HCT116 (cell line): Measurements from ENCODE around the gene PRKX. TPM values are rescaled to one million over a fixed set of nuclear protein-coding genes. Genes with fewer than 3 reads are reported as not detected.

Source experiments
- ATAC-seq: fragments of 200-7000 bp; cut with Tn5 transposase; 2 replicates; pipeline ENCODE4 v1.9.1; 2020; ENCODE audit warnings: mild to moderate bottlenecking, moderate library complexity
- BruUV-seq: library from RNA; stranded (reverse); fragments of 400-500 nt; replicated peaks from 2 replicates; lab custom pipeline; 2021; lab: Mats Ljungman, UMichigan
- CTCF ChIA-PET: fragments of 300-600 bp; sonication (Branson Sonifier 250); formaldehyde crosslinking; loops from one replicate; lab custom pipeline; 2021; ENCODE audit warnings: antibody characterized with exemption; lab: Charles Lee
- POLR2A ChIA-PET: fragments of 300-600, 350-600 bp; sonication (Branson Sonifier 250); formaldehyde crosslinking; loops from one replicate; lab custom pipeline; 2021; ENCODE audit warnings: antibody characterized with exemption; lab: Charles Lee
- RAD21 ChIA-PET, 2 experiments: fragments of 300-600 bp; sonication (Branson Sonifier 250); formaldehyde crosslinking; loops; one replicate each; lab custom pipeline; 2023; ENCODE audit warnings: low total read pairs in 2 of 2; ENCODE audit not compliant: uncharacterized antibody in 2 of 2, unreplicated experiment in 2 of 2, low non-redundant PET in 1 of 2; lab: Charles Lee
- DNase-seq: peaks from one replicate; pipeline ENCODE4 v3.0.0-alpha.2; 2010; ENCODE audit warnings: low read depth, low spot score
- H2AFZ ChIP-seq: fragments of 200-600 bp; shearing (Covaris generic), sonication (generic); 2 replicates; pipeline ENCODE4 v1.6.1; 2017; ENCODE audit warnings: low read depth, mixed run types, mixed read lengths, antibody characterized with exemption, low read length; ENCODE audit not compliant: poor library complexity, severe bottlenecking
- H3K27ac ChIP-seq: 2 replicates; pipeline ENCODE4 v1.5.1; 2012; ENCODE audit warnings: low read depth, low read length
- H3K27me3 ChIP-seq: fragments of 200-600 bp; sonication (generic); 2 replicates; pipeline ENCODE4 v1.6.1; 2016; ENCODE audit warnings: mixed run types, low read length, mixed read lengths; ENCODE audit not compliant: insufficient read depth
- H3K36me3 ChIP-seq, 2 experiments: fragments of 200-500 bp in 1 of 2; fragments of 200-600 bp in 1 of 2; sonication (Bioruptor generic) in 1 of 2; sonication (generic) in 1 of 2; 2 replicates each; pipeline versions ENCODE4 v1.5.1 to v1.6.1; 2014 to 2016; ENCODE audit warnings: low read length in 2 of 2, inconsistent platforms in 1 of 2, mixed read lengths in 1 of 2, mixed run types in 1 of 2; ENCODE audit not compliant: insufficient read depth in 2 of 2, control insufficient read depth in 1 of 2
- H3K4me1 ChIP-seq, 2 experiments: fragments of 200-600 bp in 1 of 2; sonication (generic) in 1 of 2; 2 replicates each; pipeline versions ENCODE4 v1.5.1 to v1.6.1; 2012 to 2017; ENCODE audit warnings: low read length in 2 of 2, inconsistent platforms in 1 of 2, mild to moderate bottlenecking in 1 of 2, mixed read lengths in 1 of 2, mixed run types in 1 of 2, moderate library complexity in 1 of 2; ENCODE audit not compliant: insufficient read depth in 2 of 2, control insufficient read depth in 1 of 2
- H3K4me2 ChIP-seq: fragments of 200-600 bp; sonication (generic); 2 replicates; pipeline ENCODE4 v1.6.1; 2017; ENCODE audit warnings: mixed run types, low read length, mixed read lengths
- H3K4me3 ChIP-seq, 2 experiments: fragments of 200-600 bp in 1 of 2; sonication (generic) in 1 of 2; replicated peaks in 1 of 2; 2 replicates each; pipeline ENCODE4 v1.5.1; 2011 to 2016; ENCODE audit warnings: low read length in 2 of 2, control low read depth in 1 of 2, low read depth in 1 of 2, mild to moderate bottlenecking in 1 of 2, mixed read lengths in 1 of 2, mixed run types in 1 of 2
- H3K79me2 ChIP-seq: fragments of 200-600 bp; sonication (generic); 2 replicates; pipeline ENCODE4 v1.6.1; 2017; ENCODE audit warnings: mild to moderate bottlenecking, mixed run types, low read length, moderate library complexity, mixed read lengths; ENCODE audit not compliant: insufficient read depth
- H3K9ac ChIP-seq: fragments of 200-600 bp; sonication (generic); 2 replicates; pipeline ENCODE4 v1.6.1; 2016; ENCODE audit warnings: low read length, mixed read lengths
- H3K9me2 ChIP-seq: fragments of 200-600 bp; sonication (generic), shearing (Covaris generic); 2 replicates; pipeline ENCODE4 v1.6.1; 2017; ENCODE audit warnings: mixed run types, mild to moderate bottlenecking, moderate library complexity; ENCODE audit not compliant: insufficient read depth
- H3K9me3 ChIP-seq, 2 experiments: fragments of 200-500 bp in 1 of 2; fragments of 200-600 bp in 1 of 2; sonication (Bioruptor generic) in 1 of 2; sonication (generic) in 1 of 2; 2 replicates each; pipeline ENCODE4 v1.6.1; 2014 to 2017; ENCODE audit warnings: low read length in 2 of 2, mixed read lengths in 2 of 2, inconsistent platforms in 1 of 2, low read depth in 1 of 2, mild to moderate bottlenecking in 1 of 2, mixed run types in 1 of 2, moderate library complexity in 1 of 2; ENCODE audit not compliant: control insufficient read depth in 1 of 2, insufficient read depth in 1 of 2
- H4K20me1 ChIP-seq: fragments of 200-600 bp; sonication (generic), shearing (Covaris generic); 2 replicates; pipeline ENCODE4 v1.6.1; 2017; ENCODE audit warnings: mixed run types, mild to moderate bottlenecking, moderate library complexity; ENCODE audit not compliant: insufficient read depth
- CBX3 ChIP-seq: IDR thresholded peaks from 2 replicates; pipeline ENCODE4 v1.6.1; 2012; ENCODE audit warnings: low read depth
- CEBPB ChIP-seq: IDR thresholded peaks from 2 replicates; pipeline ENCODE4 v1.6.1; 2012; ENCODE audit warnings: low read depth
- EZH2 ChIP-seq: fragments of 200-600 bp; sonication (generic); IDR thresholded peaks from 2 replicates; pipeline ENCODE4 v1.6.1; 2017; ENCODE audit warnings: antibody characterized with exemption, mixed run types
- EZH2phosphoT487 ChIP-seq: fragments of 200-600 bp; IDR thresholded peaks from 2 replicates; pipeline ENCODE4 v1.6.1; 2018; ENCODE audit warnings: antibody characterized with exemption, borderline replicate concordance
- FOSL1 ChIP-seq: IDR thresholded peaks from 2 replicates; pipeline ENCODE4 v1.6.1; 2012; ENCODE audit warnings: low read depth
- MAX ChIP-seq: IDR thresholded peaks from 2 replicates; pipeline ENCODE4 v1.6.1; 2012
- POLR2AphosphoS5 ChIP-seq: IDR thresholded peaks from 2 replicates; pipeline ENCODE4 v1.6.1; 2011; ENCODE audit warnings: mild to moderate bottlenecking, low read depth, low read length, moderate library complexity
- RAD21 ChIP-seq: IDR thresholded peaks from 2 replicates; pipeline ENCODE4 v1.6.1; 2012; ENCODE audit warnings: low read depth, mild to moderate bottlenecking
- REST ChIP-seq: IDR thresholded peaks from 2 replicates; pipeline ENCODE4 v1.6.1; 2012; ENCODE audit warnings: low read depth
- SIN3A ChIP-seq: IDR thresholded peaks from 2 replicates; pipeline ENCODE4 v1.6.1; 2012; ENCODE audit warnings: low read depth
- SP1 ChIP-seq: IDR thresholded peaks from 2 replicates; pipeline ENCODE4 v1.6.1; 2012; ENCODE audit warnings: low read depth
- SRF ChIP-seq: IDR thresholded peaks from 2 replicates; pipeline ENCODE4 v1.6.1; 2012; ENCODE audit warnings: low read depth
- TCF7L2 ChIP-seq: IDR thresholded peaks from 2 replicates; pipeline ENCODE4 v1.7.0; 2011; ENCODE audit warnings: borderline replicate concordance, inconsistent platforms; ENCODE audit not compliant: insufficient read depth, insufficient read length; ENCODE audit errors: extremely low read depth
- YY1 ChIP-seq: IDR thresholded peaks from 2 replicates; pipeline ENCODE4 v1.6.1; 2011; ENCODE audit warnings: low read length, low read depth, moderate library complexity, mild to moderate bottlenecking; ENCODE audit not compliant: insufficient replicate concordance; ENCODE audit errors: extremely low read depth
- ZFX ChIP-seq: fragments of 450-650 bp; IDR thresholded peaks from 2 replicates; pipeline ENCODE4 v1.6.1; 2017
- ZNF274 ChIP-seq: fragments of 200-500 bp; sonication (Bioruptor generic); IDR thresholded peaks from 2 replicates; pipeline ENCODE4 v1.6.1; 2014; ENCODE audit warnings: mild to moderate bottlenecking, low read depth, low read length, inconsistent platforms
- intact Hi-C: fragments of 100-400 bp; cut with micrococcal nuclease; formaldehyde crosslinking; loops from 2 replicates; pipeline ENCODE4 v1.10.0; 2022
- total RNA-seq: library from RNA; stranded (reverse); gene quantifications from one replicate; pipeline ENCODE4 v1.2.1, GENCODE V29; 2021; ENCODE audit not compliant: unreplicated experiment
- TF ChIP-seq, protein P1 (sequence below), 3 experiments: fragments of 200-600 bp in 1 of 3; sonication (generic) in 1 of 3; IDR thresholded peaks in 2 of 3; conservative IDR thresholded peaks in 1 of 3; 2 replicates each; pipeline ENCODE4 v1.5.1; 2012 to 2017; ENCODE audit warnings: low read depth in 2 of 3, low read length in 2 of 3, antibody characterized with exemption in 1 of 3, borderline replicate concordance in 1 of 3, control low read depth in 1 of 3, mild to moderate bottlenecking in 1 of 3, mixed read lengths in 1 of 3, mixed run types in 1 of 3, moderate library complexity in 1 of 3; ENCODE audit not compliant: insufficient read depth in 1 of 3
- TF ChIP-seq, protein P2 (sequence below): IDR thresholded peaks from 2 replicates; pipeline ENCODE4 v1.6.1; 2011; ENCODE audit warnings: mild to moderate bottlenecking, low read length, moderate library complexity; ENCODE audit not compliant: insufficient replicate concordance; ENCODE audit errors: extremely low read depth

The PRKX gene
- total RNA-seq, 1 experiment from 2014 or later: 26.7 TPM

DNA sequence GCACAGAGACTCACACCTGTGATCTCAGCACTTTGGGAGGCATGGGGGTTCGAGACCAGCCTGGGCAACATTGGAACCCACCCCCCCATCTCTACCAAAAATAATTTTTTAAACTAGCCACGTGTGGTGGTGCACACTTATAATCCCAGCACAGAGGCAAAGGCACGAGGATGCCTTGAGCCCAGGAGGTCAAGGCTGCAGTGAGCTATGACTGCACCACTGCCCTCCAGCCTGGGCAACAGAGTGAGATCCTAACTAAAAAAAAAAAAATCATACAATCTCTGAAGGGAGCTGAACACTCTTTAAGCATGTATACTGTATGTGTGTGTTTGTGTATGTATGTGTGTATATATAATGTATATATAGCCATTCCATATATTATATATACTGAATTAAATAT lies 2.5 kb upstream of the PRKX start:
- BruUV-seq: no TSS peak
- no peaks in the 10 kb centered on the region for H3K27me3 ChIP-seq

More for the DNA sequence above, 2.5 kb upstream of the PRKX start:
- ATAC-seq (no peak), DNase-seq (no peak)
- no peak for TF ChIP-seq SP1
- no peak for TF ChIP-seq ZFX
- no peak for TF ChIP-seq ZNF274
- no peak for TF ChIP-seq EZH2
- no peak for TF ChIP-seq FOSL1
- TF ChIP-seq MAX: no peak
- TF ChIP-seq CEBPB: no peak
- no peak for TF ChIP-seq REST
- no peak for TF ChIP-seq CBX3
- TF ChIP-seq SIN3A: no peak
- no peak for TF ChIP-seq YY1
- TF ChIP-seq POLR2AphosphoS5: no peak
- no peak for TF ChIP-seq SRF
- TF ChIP-seq, protein P1, sequence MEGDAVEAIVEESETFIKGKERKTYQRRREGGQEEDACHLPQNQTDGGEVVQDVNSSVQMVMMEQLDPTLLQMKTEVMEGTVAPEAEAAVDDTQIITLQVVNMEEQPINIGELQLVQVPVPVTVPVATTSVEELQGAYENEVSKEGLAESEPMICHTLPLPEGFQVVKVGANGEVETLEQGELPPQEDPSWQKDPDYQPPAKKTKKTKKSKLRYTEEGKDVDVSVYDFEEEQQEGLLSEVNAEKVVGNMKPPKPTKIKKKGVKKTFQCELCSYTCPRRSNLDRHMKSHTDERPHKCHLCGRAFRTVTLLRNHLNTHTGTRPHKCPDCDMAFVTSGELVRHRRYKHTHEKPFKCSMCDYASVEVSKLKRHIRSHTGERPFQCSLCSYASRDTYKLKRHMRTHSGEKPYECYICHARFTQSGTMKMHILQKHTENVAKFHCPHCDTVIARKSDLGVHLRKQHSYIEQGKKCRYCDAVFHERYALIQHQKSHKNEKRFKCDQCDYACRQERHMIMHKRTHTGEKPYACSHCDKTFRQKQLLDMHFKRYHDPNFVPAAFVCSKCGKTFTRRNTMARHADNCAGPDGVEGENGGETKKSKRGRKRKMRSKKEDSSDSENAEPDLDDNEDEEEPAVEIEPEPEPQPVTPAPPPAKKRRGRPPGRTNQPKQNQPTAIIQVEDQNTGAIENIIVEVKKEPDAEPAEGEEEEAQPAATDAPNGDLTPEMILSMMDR (IDR thresholded peaks at IDR 0.05 in 2 of 3, conservative IDR thresholded peaks at IDR 0.05 in 1 of 3; ENCODE audit: borderline replicate concordance in 1 of 3, insufficient read depth in 1 of 3, low read depth in 2 of 3, low read length in 2 of 3): no peak
- TF ChIP-seq TCF7L2: no peak
- no peak for TF ChIP-seq EZH2phosphoT487
- TF ChIP-seq, protein P2, sequence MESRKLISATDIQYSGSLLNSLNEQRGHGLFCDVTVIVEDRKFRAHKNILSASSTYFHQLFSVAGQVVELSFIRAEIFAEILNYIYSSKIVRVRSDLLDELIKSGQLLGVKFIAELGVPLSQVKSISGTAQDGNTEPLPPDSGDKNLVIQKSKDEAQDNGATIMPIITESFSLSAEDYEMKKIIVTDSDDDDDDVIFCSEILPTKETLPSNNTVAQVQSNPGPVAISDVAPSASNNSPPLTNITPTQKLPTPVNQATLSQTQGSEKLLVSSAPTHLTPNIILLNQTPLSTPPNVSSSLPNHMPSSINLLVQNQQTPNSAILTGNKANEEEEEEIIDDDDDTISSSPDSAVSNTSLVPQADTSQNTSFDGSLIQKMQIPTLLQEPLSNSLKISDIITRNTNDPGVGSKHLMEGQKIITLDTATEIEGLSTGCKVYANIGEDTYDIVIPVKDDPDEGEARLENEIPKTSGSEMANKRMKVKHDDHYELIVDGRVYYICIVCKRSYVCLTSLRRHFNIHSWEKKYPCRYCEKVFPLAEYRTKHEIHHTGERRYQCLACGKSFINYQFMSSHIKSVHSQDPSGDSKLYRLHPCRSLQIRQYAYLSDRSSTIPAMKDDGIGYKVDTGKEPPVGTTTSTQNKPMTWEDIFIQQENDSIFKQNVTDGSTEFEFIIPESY: no peak
- TF ChIP-seq RAD21: no peak
- Histone ChIP-seq H3K79me2 (peaks cover 13% of the 10 kb centered on the region), H3K9ac (no peak overlapping the region), H3K9me3 (no peaks in the 10 kb centered on the region), H2AFZ (no peak overlapping the region), H3K4me1 (peaks cover 0 to 4% of the 10 kb centered on the region in 2 experiments; a peak in 2 of 4 replicates), H3K27ac (no peak overlapping the region), H3K4me3 (no peak overlapping the region), H3K9me2 (no peaks in the 10 kb centered on the region), H3K4me2 (no peak overlapping the region), H3K36me3 (no peaks in the 10 kb centered on the region), H4K20me1 (no peaks in the 10 kb centered on the region)
- ChIA-PET POLR2A (no interaction called here), RAD21 (no interaction called here), CTCF (no interaction called here)
- intact Hi-C loops: no loop called here
